ENCODE results near the gene MTA3. TPM values are rescaled to one million over a fixed set of nuclear protein-coding genes. Genes with fewer than 3 reads are reported as not detected.
A peak's percentile ranks its signal among the peaks of the same experiment; 100 is the strongest.

Gene MTA3
- total RNA-seq: 10 to 100 TPM; 30.1 to 44.1 TPM

GRCh38 chr2:42568401-42569115 is at the start of gene MTA3:
Gene MTA3, plus strand, starts transcription at chr2:42568632. Its CDS starts 114 bp downstream, at chr2:42568746.
- no peaks in the 10 kb centered on the region for H3K9me3 Mint-ChIP-seq
- ATAC-seq (peak; percentile 75 to 82), DNase-seq (ENCODE audit: low spot score in 2 of 2) (peak; percentile 66 to 69)
- peaks cover 11 to 29% of the 10 kb centered on the region in 2 donors for H3K36me3 Mint-ChIP-seq
- H3K27ac Mint-ChIP-seq: peak within 1 kb of the TSS; percentile 91 to 98

GRCh38 chr2:42519624-42520023 is 48.8 kb upstream of the MTA3 start:
- Mint-ChIP-seq H3K9me3 (no peaks in the 10 kb centered on the region), H3K27ac (no peak overlapping the region), H3K36me3 (no peaks in the 10 kb centered on the region)
- ATAC-seq (no peak), DNase-seq (ENCODE audit: low spot score in 2 of 2) (no peak)

- no peak overlapping the region for H3K27ac Mint-ChIP-seq
- ATAC-seq: no peak
- H3K9me3 Mint-ChIP-seq: no peaks in the 10 kb centered on the region
- H3K36me3 Mint-ChIP-seq: no peaks in the 10 kb centered on the region
- no peak for DNase-seq (ENCODE audit: low spot score in 2 of 2)
Measured at GRCh38 chr2:42522035-42522434, 46.4 kb upstream of the MTA3 start.

GRCh38 chr2:42523341-42523740 is 45.1 kb upstream of the MTA3 start:
- ATAC-seq (peak in 1 of 2 donors; percentile 41), DNase-seq (ENCODE audit: low spot score in 2 of 2) (no peak)
- no peaks in the 10 kb centered on the region for H3K9me3 Mint-ChIP-seq
- H3K27ac Mint-ChIP-seq: no peak overlapping the region
- no peaks in the 10 kb centered on the region for H3K36me3 Mint-ChIP-seq

GRCh38 chr2:42532397-42532796 is 36.0 kb upstream of the MTA3 start:
- no peak overlapping the region for H3K27ac Mint-ChIP-seq
- DNase-seq (ENCODE audit: low spot score in 2 of 2): no peak
- ATAC-seq: no peak
- H3K9me3 Mint-ChIP-seq: no peaks in the 10 kb centered on the region
- H3K36me3 Mint-ChIP-seq: no peaks in the 10 kb centered on the region

GRCh38 chr2:42537493-42537892 is 30.9 kb upstream of the MTA3 start:
- DNase-seq (ENCODE audit: low spot score in 2 of 2) (no peak), ATAC-seq (no peak)
- Mint-ChIP-seq H3K36me3 (peaks cover 0 to 5% of the 10 kb centered on the region in 2 donors), H3K27ac (no peak overlapping the region), H3K9me3 (peaks cover 3 to 4% of the 10 kb centered on the region in 2 donors)

- Mint-ChIP-seq H3K27ac (no peak overlapping the region), H3K9me3 (peaks cover 3 to 4% of the 10 kb centered on the region in 2 donors), H3K36me3 (peaks cover 0 to 5% of the 10 kb centered on the region in 2 donors)
- DNase-seq (ENCODE audit: low spot score in 2 of 2): no peak
- no peak for ATAC-seq
Measured at GRCh38 chr2:42542871-42543270, 25.6 kb upstream of the MTA3 start.

- ATAC-seq: no peak
- no peak overlapping the region for H3K27ac Mint-ChIP-seq
- no peaks in the 10 kb centered on the region for H3K36me3 Mint-ChIP-seq
Measured at GRCh38 chr2:42545023-42545721, 23.3 kb upstream of the MTA3 start.

GRCh38 chr2:42545841-42546390 is 22.5 kb upstream of the MTA3 start:
- no peak for ATAC-seq
- Mint-ChIP-seq H3K9me3 (no peaks in the 10 kb centered on the region), H3K36me3 (no peaks in the 10 kb centered on the region), H3K27ac (no peak overlapping the region)
- no peak for DNase-seq (ENCODE audit: low spot score in 2 of 2)

More at GRCh38 chr2:42545023-42545721, 23.3 kb upstream of the MTA3 start:
- H3K9me3 Mint-ChIP-seq: no peaks in the 10 kb centered on the region
- DNase-seq (ENCODE audit: low spot score in 2 of 2): no peak

GRCh38 chr2:42547014-42547413 is 21.4 kb upstream of the MTA3 start:
- Mint-ChIP-seq H3K27ac (no peak overlapping the region), H3K9me3 (no peaks in the 10 kb centered on the region), H3K36me3 (no peaks in the 10 kb centered on the region)
- ATAC-seq (no peak), DNase-seq (ENCODE audit: low spot score in 2 of 2) (no peak)

GRCh38 chr2:42547446-42548295 is 20.8 kb upstream of the MTA3 start:
- Mint-ChIP-seq H3K9me3 (no peaks in the 10 kb centered on the region), H3K27ac (no peak overlapping the region), H3K36me3 (no peaks in the 10 kb centered on the region)
- DNase-seq (ENCODE audit: low spot score in 2 of 2) (no peak), ATAC-seq (no peak)

- ATAC-seq (no peak), DNase-seq (ENCODE audit: low spot score in 2 of 2) (no peak)
- H3K27ac Mint-ChIP-seq: no peak overlapping the region
- H3K36me3 Mint-ChIP-seq: no peaks in the 10 kb centered on the region
- no peaks in the 10 kb centered on the region for H3K9me3 Mint-ChIP-seq
Measured at GRCh38 chr2:42550870-42551269, 17.6 kb upstream of the MTA3 start.

- H3K27ac Mint-ChIP-seq: no peak overlapping the region
- H3K9me3 Mint-ChIP-seq: no peaks in the 10 kb centered on the region
- no peak for DNase-seq (ENCODE audit: low spot score in 2 of 2)
- no peaks in the 10 kb centered on the region for H3K36me3 Mint-ChIP-seq
- ATAC-seq: no peak
Measured at GRCh38 chr2:42554392-42554791, 14.0 kb upstream of the MTA3 start.

- ATAC-seq: no peak
- H3K9me3 Mint-ChIP-seq: no peaks in the 10 kb centered on the region
- DNase-seq (ENCODE audit: low spot score in 2 of 2): no peak
Measured at GRCh38 chr2:42556315-42556890, 12.0 kb upstream of the MTA3 start.

GRCh38 chr2:42557306-42557705 is 11.1 kb upstream of the MTA3 start:
- no peaks in the 10 kb centered on the region for H3K9me3 Mint-ChIP-seq
- no peaks in the 10 kb centered on the region for H3K36me3 Mint-ChIP-seq
- DNase-seq (ENCODE audit: low spot score in 2 of 2) (no peak), ATAC-seq (no peak)
- H3K27ac Mint-ChIP-seq: no peak overlapping the region

More at GRCh38 chr2:42556315-42556890, 12.0 kb upstream of the MTA3 start:
- Mint-ChIP-seq H3K27ac (no peak overlapping the region), H3K36me3 (no peaks in the 10 kb centered on the region)

GRCh38 chr2:42558827-42559226 is 9.6 kb upstream of the MTA3 start:
- ATAC-seq: no peak
- no peaks in the 10 kb centered on the region for H3K36me3 Mint-ChIP-seq
- no peak for DNase-seq (ENCODE audit: low spot score in 2 of 2)
- no peaks in the 10 kb centered on the region for H3K9me3 Mint-ChIP-seq
- H3K27ac Mint-ChIP-seq: no peak overlapping the region
